ENCODE measurements around the gene PTPRN2.

PTPRN2 gene

DNA sequence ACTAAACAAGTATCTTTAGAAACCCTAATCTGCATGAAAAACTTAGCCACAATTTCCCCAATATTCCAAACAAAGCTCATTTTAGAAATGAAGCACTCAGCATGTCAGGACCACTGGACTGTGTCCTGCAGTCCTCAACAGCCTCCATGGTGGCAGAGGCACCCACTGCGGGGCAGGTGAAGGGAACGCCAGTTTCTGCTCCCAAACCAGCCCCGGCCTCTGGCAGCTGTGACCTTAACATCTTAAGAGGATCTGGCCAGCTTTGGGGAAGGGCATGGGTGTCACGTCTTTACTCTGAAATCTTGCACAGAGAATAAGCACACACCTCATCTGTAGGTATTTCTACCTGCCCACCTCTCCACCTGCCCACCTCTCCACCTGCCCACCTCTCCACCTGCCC lies 988.1 kb downstream of the PTPRN2 start:
- no peak for TF ChIP-seq CTCF (IDR thresholded peaks at IDR 0.05)
- no peak overlapping the region for H3K27ac Mint-ChIP-seq

GRCh38 chr7:157597562-157597961 lies 990.1 kb downstream of the PTPRN2 start:
- H3K4me3 Mint-ChIP-seq = no peak overlapping the region
- no peaks in the 10 kb centered on the region for H3K9me3 Mint-ChIP-seq
- H3K27ac Mint-ChIP-seq = peak overlapping the region; percentile 53
- TF ChIP-seq CTCF (IDR thresholded peaks at IDR 0.05) = no peak
- DNase-seq = no peak
- H3K4me1 Mint-ChIP-seq = peaks cover 10% of the 10 kb centered on the region
- peaks cover 25% of the 10 kb centered on the region for H3K27me3 Mint-ChIP-seq (ENCODE audit: low read depth, poor library complexity)
- peaks cover 2% of the 10 kb centered on the region for H3K36me3 Mint-ChIP-seq (ENCODE audit: low read depth)

More for the DNA sequence above, 988.1 kb downstream of the PTPRN2 start:
- H3K4me3 Mint-ChIP-seq = no peak overlapping the region
- no peaks in the 10 kb centered on the region for H3K36me3 Mint-ChIP-seq (ENCODE audit: low read depth)
- no peak for DNase-seq
- peaks cover 16% of the 10 kb centered on the region for H3K27me3 Mint-ChIP-seq (ENCODE audit: low read depth, poor library complexity)
- H3K9me3 Mint-ChIP-seq = no peaks in the 10 kb centered on the region
- peaks cover 13% of the 10 kb centered on the region for H3K4me1 Mint-ChIP-seq

DNA sequence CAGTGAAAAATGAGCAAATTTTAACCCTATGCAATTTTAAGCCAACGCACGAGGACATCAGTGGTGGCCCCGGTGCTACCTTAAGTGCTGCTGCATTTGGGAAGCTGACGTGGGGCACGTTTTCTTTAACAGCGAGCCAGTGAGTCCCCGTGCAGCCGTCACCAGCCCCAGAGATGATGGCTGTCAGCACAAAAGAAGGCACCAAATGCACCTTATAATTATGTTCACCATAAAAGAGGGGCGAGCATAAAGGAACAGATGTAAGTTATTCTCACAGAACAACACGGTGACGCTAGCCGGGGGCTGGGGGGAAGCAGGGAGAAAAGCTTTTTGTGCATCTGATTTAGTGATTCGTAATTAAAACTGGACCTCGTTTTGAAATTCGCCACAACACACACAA lies 990.7 kb downstream of the PTPRN2 start:
- Mint-ChIP-seq H3K36me3 (ENCODE audit: low read depth) (peaks cover 8% of the 10 kb centered on the region), H3K27ac (peak overlapping the region; percentile 75), H3K27me3 (ENCODE audit: low read depth, poor library complexity) (peaks cover 27% of the 10 kb centered on the region), H3K4me3 (no peak overlapping the region), H3K4me1 (peaks cover 10% of the 10 kb centered on the region), H3K9me3 (peaks cover 5% of the 10 kb centered on the region)
- no peak for TF ChIP-seq CTCF (IDR thresholded peaks at IDR 0.05)
- DNase-seq = no peak

- peaks cover 9% of the 10 kb centered on the region for H3K9me3 Mint-ChIP-seq
- no peak overlapping the region for H3K4me3 Mint-ChIP-seq
- peaks cover 13% of the 10 kb centered on the region for H3K36me3 Mint-ChIP-seq (ENCODE audit: low read depth)
- TF ChIP-seq CTCF (IDR thresholded peaks at IDR 0.05) = no peak
- no peak for DNase-seq
- H3K27me3 Mint-ChIP-seq (ENCODE audit: low read depth, poor library complexity) = peaks cover 31% of the 10 kb centered on the region
- H3K27ac Mint-ChIP-seq = no peak overlapping the region
- H3K4me1 Mint-ChIP-seq = peaks cover 10% of the 10 kb centered on the region
These were observed 991.2 kb downstream of the PTPRN2 start for GRCh38 chr7:157596471-157596870.

DNA sequence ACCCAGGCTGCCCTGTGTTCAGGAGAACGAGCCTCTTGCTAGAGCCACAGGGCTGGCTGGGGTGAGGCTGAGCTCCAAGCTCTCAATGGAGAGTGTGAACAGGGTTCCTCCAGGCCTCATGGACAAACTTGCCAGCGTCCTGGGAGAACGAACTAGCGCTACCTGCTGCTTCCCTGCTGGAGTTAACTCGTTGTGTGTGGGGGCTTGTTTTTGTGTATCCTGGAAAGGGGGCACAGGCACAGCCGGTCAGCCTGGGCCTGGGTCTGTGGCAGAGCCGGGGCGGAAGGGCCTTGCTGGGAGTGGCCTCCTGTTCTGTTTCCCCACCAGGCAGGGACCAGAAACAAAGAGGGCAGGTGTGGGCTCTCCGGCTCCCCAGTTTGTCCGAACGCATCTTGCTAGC lies 991.6 kb downstream of the PTPRN2 start:
- peaks cover 35% of the 10 kb centered on the region for H3K27me3 Mint-ChIP-seq (ENCODE audit: low read depth, poor library complexity)
- H3K9me3 Mint-ChIP-seq = peaks cover 10% of the 10 kb centered on the region
- H3K4me1 Mint-ChIP-seq = peaks cover 10% of the 10 kb centered on the region
- peaks cover 14% of the 10 kb centered on the region for H3K36me3 Mint-ChIP-seq (ENCODE audit: low read depth)
- no peak for DNase-seq
- no peak for TF ChIP-seq CTCF (IDR thresholded peaks at IDR 0.05)
- H3K27ac Mint-ChIP-seq = no peak overlapping the region
- H3K4me3 Mint-ChIP-seq = no peak overlapping the region

DNA sequence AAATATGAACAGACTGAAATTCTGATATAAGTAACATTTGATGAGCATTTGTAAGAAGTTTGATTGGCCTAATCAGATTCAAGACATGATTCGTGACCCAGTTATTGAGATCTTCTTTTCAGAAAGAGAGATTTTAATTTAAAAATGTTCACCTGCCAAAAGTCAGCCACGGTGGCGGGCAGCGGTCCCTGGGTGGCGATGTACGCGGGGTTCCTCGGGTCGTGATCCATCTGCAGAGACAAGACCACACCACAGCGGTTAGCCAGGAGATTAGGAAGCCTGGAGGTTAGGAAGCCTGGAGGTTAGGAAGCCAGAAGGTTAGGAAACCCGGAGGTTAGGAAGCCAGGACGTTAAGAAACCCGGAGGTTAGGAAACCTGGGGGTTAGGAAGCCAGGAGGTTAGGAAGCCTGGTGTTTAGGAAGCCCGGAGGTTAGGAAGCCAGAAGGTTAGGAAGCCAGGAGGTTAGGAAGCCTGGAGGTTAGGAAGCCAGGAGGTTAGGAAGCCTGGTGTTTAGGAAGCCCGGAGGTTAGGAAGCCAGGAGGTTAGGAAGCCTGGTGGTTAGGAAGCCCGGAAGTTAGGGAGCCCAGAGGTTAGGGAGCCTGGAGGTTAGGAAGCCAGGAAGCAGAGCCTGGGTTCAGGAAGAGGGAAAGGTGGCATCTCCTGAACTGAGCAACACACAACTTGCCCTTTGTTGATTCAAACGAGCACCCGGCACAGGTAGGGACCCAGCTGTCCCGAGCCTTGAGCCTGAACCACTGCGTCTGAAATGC lies 992.4 kb downstream of the PTPRN2 start:
- H3K9me3 Mint-ChIP-seq = peaks cover 10% of the 10 kb centered on the region
- H3K27ac Mint-ChIP-seq = no peak overlapping the region
- H3K4me1 Mint-ChIP-seq = peaks cover 10% of the 10 kb centered on the region
- H3K36me3 Mint-ChIP-seq (ENCODE audit: low read depth) = peaks cover 14% of the 10 kb centered on the region
- no peak for TF ChIP-seq CTCF (IDR thresholded peaks at IDR 0.05)
- H3K27me3 Mint-ChIP-seq (ENCODE audit: low read depth, poor library complexity) = peaks cover 41% of the 10 kb centered on the region
- no peak for DNase-seq
- H3K4me3 Mint-ChIP-seq = no peak overlapping the region

Data from nephron progenitor cell (in vitro differentiated cells).